Panc1 (cell line): Measurements from ENCODE around the gene ELANE. TPM values are rescaled to one million over a fixed set of nuclear protein-coding genes. Genes with fewer than 3 reads are reported as not detected.

ENCODE experiments used
- ATAC-seq: fragments of 200-7000 bp; cut with Tn5 transposase; 2 replicates; pipeline ENCODE4 v1.9.1; 2020; ENCODE audit warnings: mild to moderate bottlenecking, moderate library complexity
- BruUV-seq: library from RNA; stranded (reverse); fragments of 400-500 nt; replicated peaks from 2 replicates; lab custom pipeline; 2021; lab: Mats Ljungman, UMichigan
- CTCF ChIA-PET: fragments of 300-600 bp; sonication (Branson Sonifier 250); formaldehyde crosslinking; loops from one replicate; lab custom pipeline; 2022; ENCODE audit warnings: antibody characterized with exemption; lab: Charles Lee
- POLR2A ChIA-PET: fragments of 300-600 bp; sonication (Branson Sonifier 250); formaldehyde crosslinking; loops from one replicate; lab custom pipeline; 2022; ENCODE audit warnings: antibody characterized with exemption; lab: Charles Lee
- DNase-seq: peaks from one replicate; pipeline ENCODE4 v3.0.0-alpha.2; 2010; ENCODE audit warnings: low read depth, low spot score
- H3K27ac ChIP-seq: 2 replicates; pipeline ENCODE4 v1.5.1; 2011; ENCODE audit warnings: mild to moderate bottlenecking, low read length, inconsistent platforms
- H3K27me3 ChIP-seq: fragments of 200-500 bp; sonication (Bioruptor generic); 2 replicates; pipeline ENCODE4 v1.6.0; 2014; ENCODE audit warnings: low read length, inconsistent platforms; ENCODE audit not compliant: control insufficient read depth, insufficient read depth
- H3K36me3 ChIP-seq: fragments of 200-500 bp; sonication (Bioruptor generic); 2 replicates; pipeline ENCODE4 v1.5.1; 2014; ENCODE audit warnings: inconsistent platforms, mild to moderate bottlenecking, low read length, moderate library complexity; ENCODE audit not compliant: control insufficient read depth, insufficient read depth
- H3K4me1 ChIP-seq: 2 replicates; pipeline ENCODE4 v1.5.1; 2011; ENCODE audit warnings: inconsistent platforms, mild to moderate bottlenecking, low read length, moderate library complexity; ENCODE audit not compliant: control insufficient read depth, insufficient read depth
- H3K4me3 ChIP-seq, 2 experiments: 2 replicates each; pipeline ENCODE4 v1.5.1; 2011 to 2012; ENCODE audit warnings: low read depth in 2 of 2, low read length in 2 of 2, mild to moderate bottlenecking in 2 of 2, inconsistent platforms in 1 of 2, moderate library complexity in 1 of 2
- H3K9me3 ChIP-seq: fragments of 200-500 bp; sonication (Bioruptor generic); 2 replicates; pipeline ENCODE4 v1.5.1; 2014; ENCODE audit warnings: low read depth, mild to moderate bottlenecking, inconsistent platforms, low read length, moderate library complexity; ENCODE audit not compliant: control insufficient read depth, insufficient read depth
- CTCF ChIP-seq: fragments of 450-650 bp; IDR thresholded peaks from 2 replicates; pipeline ENCODE4 v1.5.1; 2017; ENCODE audit warnings: mild to moderate bottlenecking
- POLR2AphosphoS5 ChIP-seq: IDR thresholded peaks from 2 replicates; pipeline ENCODE4 v1.6.1; 2012; ENCODE audit warnings: mild to moderate bottlenecking, low read depth, low read length, moderate library complexity
- REST ChIP-seq, 2 experiments: IDR thresholded peaks; 2 replicates each; pipeline ENCODE4 v1.6.1; 2011 to 2012; ENCODE audit warnings: low read depth in 2 of 2, control low read depth in 1 of 2, low read length in 1 of 2, mild to moderate bottlenecking in 1 of 2, moderate library complexity in 1 of 2; ENCODE audit not compliant: insufficient read depth in 1 of 2
- SIN3A ChIP-seq: IDR thresholded peaks from 2 replicates; pipeline ENCODE4 v1.6.1; 2012; ENCODE audit warnings: low read depth, mild to moderate bottlenecking, low read length, moderate library complexity, borderline replicate concordance; ENCODE audit not compliant: insufficient read depth
- TCF7L2 ChIP-seq: IDR thresholded peaks from 2 replicates; pipeline ENCODE4 v1.6.1; 2011; ENCODE audit warnings: mild to moderate bottlenecking, low read depth, low read length, inconsistent platforms
- in situ Hi-C: cut with HindIII; loops from 2 replicates; pipeline ENCODE4 v1.10.0; 2016; ENCODE audit warnings: low sequenced_read_pairs, low pct_unique_long_range_greater_than_20kb
- intact Hi-C: fragments of 100-400 bp; cut with micrococcal nuclease; formaldehyde crosslinking; loops from one replicate; pipeline ENCODE4 v1.10.0; 2022; ENCODE audit not compliant: unreplicated experiment
- total RNA-seq: library from RNA; stranded (reverse); gene quantifications from one replicate; pipeline ENCODE4 v1.2.1, GENCODE V29; 2021; ENCODE audit not compliant: unreplicated experiment

ELANE gene
- total RNA-seq, 1 experiment from 2014 or later, result 0.57 TPM

- DNase-seq (no peak), ATAC-seq (0 out of 2 replicates have a peak, but pooled peaks have one; percentile 7)
- no peak for TF ChIP-seq REST (IDR thresholded peaks at IDR 0.05; ENCODE audit: insufficient read depth in 1 of 2, low read depth in 2 of 2, low read length in 1 of 2)
- no peak for TF ChIP-seq TCF7L2
- 0 out of 2 replicates have a peak, but pooled peaks have one; percentile 6 for TF ChIP-seq CTCF
- Histone ChIP-seq H3K27ac (no peak overlapping the region), H3K27me3 (no peaks in the 10 kb centered on the region), H3K4me1 (peaks cover 7% of the 10 kb centered on the region), H3K36me3 (no peaks in the 10 kb centered on the region), H3K9me3 (no peaks in the 10 kb centered on the region), H3K4me3 (no peak overlapping the region)
- BruUV-seq, result no TSS peak
- in situ Hi-C loops, result no loop called here
- ChIA-PET CTCF (no interaction called here), POLR2A (no interaction called here)
- intact Hi-C loops, result no loop called here
Measured at GRCh38 chr19:861756-862580, 9.9 kb downstream of the ELANE start.

GRCh38 chr19:862581-863314 lies 10.6 kb downstream of the ELANE start:
- Histone ChIP-seq H3K9me3 (no peaks in the 10 kb centered on the region), H3K4me1 (peaks cover 7% of the 10 kb centered on the region), H3K27ac (no peak overlapping the region), H3K36me3 (no peaks in the 10 kb centered on the region), H3K27me3 (no peaks in the 10 kb centered on the region), H3K4me3 (no peak overlapping the region)
- ChIA-PET CTCF (no interaction called here), POLR2A (interaction anchor here (0.7 kb wide), 1 partner anchor 12 kb away, joined by 17 read pairs; no protein-coding TSS in a partner anchor)
- BruUV-seq, result TSS peak; percentile 90
- ATAC-seq (peak; percentile 15; the same call in 1 of the 2 replicates), DNase-seq (no peak)
- TF ChIP-seq SIN3A, result no peak
- in situ Hi-C loops (no loop called here), intact Hi-C loops (no loop called here)

- no peaks in the 10 kb centered on the region for H3K9me3 ChIP-seq
- in situ Hi-C loops (no loop called here), intact Hi-C loops (no loop called here)
- ChIA-PET POLR2A (interaction anchor here (0.7 kb wide), 1 partner anchor 12 kb away, joined by 17 read pairs; no protein-coding TSS in a partner anchor), CTCF (no interaction called here)
- ATAC-seq (no peak), DNase-seq (no peak)
- no TSS peak for BruUV-seq
- H3K36me3 ChIP-seq, result no peaks in the 10 kb centered on the region
- no peak overlapping the region for H3K4me3 ChIP-seq
- H3K4me1 ChIP-seq, result peaks cover 7% of the 10 kb centered on the region
- H3K27ac ChIP-seq, result no peak overlapping the region
- no peaks in the 10 kb centered on the region for H3K27me3 ChIP-seq
- TF ChIP-seq POLR2AphosphoS5 (no peak), SIN3A (no peak), CTCF (no peak), REST (IDR thresholded peaks at IDR 0.05; ENCODE audit: insufficient read depth in 1 of 2, low read depth in 2 of 2, low read length in 1 of 2) (no peak), TCF7L2 (no peak)
Measured at GRCh38 chr19:863315-863620, 11.2 kb downstream of the ELANE start.
